ENCODE results near the gene ADAM15. TPM values are rescaled to one million over a fixed set of nuclear protein-coding genes. Genes with fewer than 3 reads are reported as not detected.

Gene ADAM15
- polyA plus RNA-seq, 1 donor from 2014 or later: 24.8 TPM

- H4K20me1 ChIP-seq (ENCODE audit: insufficient read depth): no peaks in the 10 kb centered on the region
- no peaks in the 10 kb centered on the region for H3K27me3 ChIP-seq (ENCODE audit: insufficient read depth, low read depth, low read length)
- H3K9ac ChIP-seq (ENCODE audit: low read length): no peak overlapping the region
- TF ChIP-seq EP300 (conservative IDR thresholded peaks at IDR 0.05; ENCODE audit: poor library complexity, severe bottlenecking): no peak
- no peak for TF ChIP-seq REST (IDR thresholded peaks at IDR 0.05; ENCODE audit: borderline replicate concordance)
- TF ChIP-seq CTCF (IDR thresholded peaks at IDR 0.05; ENCODE audit: poor library complexity, severe bottlenecking): no peak
- H3K9me2 ChIP-seq (ENCODE audit: insufficient read depth, low read length): no peaks in the 10 kb centered on the region
- no peak overlapping the region for H3K27ac ChIP-seq (ENCODE audit: low read length)
- H3K9me3 ChIP-seq (ENCODE audit: low read length): no peaks in the 10 kb centered on the region
- H3F3A ChIP-seq (ENCODE audit: insufficient read depth, low read length, poor library complexity, severe bottlenecking): no peaks in the 10 kb centered on the region
- no peaks in the 10 kb centered on the region for H3K36me3 ChIP-seq (ENCODE audit: insufficient read depth, low read length)
- no peak overlapping the region for H2AFZ ChIP-seq (ENCODE audit: low read depth, low read length)
- H3K79me2 ChIP-seq (replicated peaks; ENCODE audit: insufficient read depth, low read length): no peaks in the 10 kb centered on the region
- H3K4me3 ChIP-seq (ENCODE audit: low read length): no peak overlapping the region
- no peak overlapping the region for H3K4me2 ChIP-seq (ENCODE audit: low read length)
These were observed 25.0 kb upstream of the ADAM15 start for GRCh38 chr1:155026154-155026553.

GRCh38 chr1:155026588-155026987 lies 24.5 kb upstream of the ADAM15 start:
- H3K79me2 ChIP-seq (replicated peaks; ENCODE audit: insufficient read depth, low read length): no peaks in the 10 kb centered on the region
- no peaks in the 10 kb centered on the region for H3K9me2 ChIP-seq (ENCODE audit: insufficient read depth, low read length)
- no peaks in the 10 kb centered on the region for H3K9me3 ChIP-seq (ENCODE audit: low read length)
- H3K27me3 ChIP-seq (ENCODE audit: insufficient read depth, low read depth, low read length): no peaks in the 10 kb centered on the region
- H3F3A ChIP-seq (ENCODE audit: insufficient read depth, low read length, poor library complexity, severe bottlenecking): no peaks in the 10 kb centered on the region
- no peaks in the 10 kb centered on the region for H4K20me1 ChIP-seq (ENCODE audit: insufficient read depth)
- H3K4me3 ChIP-seq (ENCODE audit: low read length): no peak overlapping the region
- H3K36me3 ChIP-seq (ENCODE audit: insufficient read depth, low read length): no peaks in the 10 kb centered on the region
- H3K9ac ChIP-seq (ENCODE audit: low read length): no peak overlapping the region
- no peak overlapping the region for H2AFZ ChIP-seq (ENCODE audit: low read depth, low read length)
- no peak overlapping the region for H3K27ac ChIP-seq (ENCODE audit: low read length)
- no peak for TF ChIP-seq CTCF (IDR thresholded peaks at IDR 0.05; ENCODE audit: poor library complexity, severe bottlenecking)
- no peak for TF ChIP-seq EP300 (conservative IDR thresholded peaks at IDR 0.05; ENCODE audit: poor library complexity, severe bottlenecking)
- TF ChIP-seq EZH2 (IDR thresholded peaks at IDR 0.05; ENCODE audit: borderline replicate concordance, insufficient read depth, low read length, poor library complexity, severe bottlenecking): no peak
- no peak for TF ChIP-seq POLR2AphosphoS5 (IDR thresholded peaks at IDR 0.05)
- no peak for TF ChIP-seq TAF1 (IDR thresholded peaks at IDR 0.05; ENCODE audit: low read depth)
- TF ChIP-seq MXI1 (conservative IDR thresholded peaks at IDR 0.05; ENCODE audit: poor library complexity, severe bottlenecking): no peak
- TF ChIP-seq REST (IDR thresholded peaks at IDR 0.05; ENCODE audit: borderline replicate concordance): no peak
- H3K4me2 ChIP-seq (ENCODE audit: low read length): no peak overlapping the region

Data from neural cell (in vitro differentiated cells).